ENCODE measurements around the gene GPR158.
"Not testable (repeated sequence)": the region's sequence is repeated elsewhere in the genome, so short reads cannot be mapped to it uniquely, and the experiment has no call there.

The GPR158 gene

GRCh38 chr10:25304606-25305005 is 129.8 kb downstream of the GPR158 start:
- DNase-seq (ENCODE audit: low read depth in 3 of 3): no peak

- DNase-seq (ENCODE audit: low read depth in 3 of 3): no peak
These were observed 131.6 kb downstream of the GPR158 start for GRCh38 chr10:25306386-25306785.

GRCh38 chr10:25308278-25308677 is 133.5 kb downstream of the GPR158 start:
- DNase-seq (ENCODE audit: low read depth in 3 of 3): no peak

GRCh38 chr10:25317596-25318211 is 142.9 kb downstream of the GPR158 start:
- DNase-seq (ENCODE audit: low read depth in 3 of 3): not testable (repeated sequence)

- no peak for DNase-seq (ENCODE audit: low read depth in 3 of 3)
These were observed 152.5 kb downstream of the GPR158 start for GRCh38 chr10:25327273-25327672.

GRCh38 chr10:25328361-25328760 is 153.6 kb downstream of the GPR158 start:
- DNase-seq (ENCODE audit: low read depth in 3 of 3): no peak

GRCh38 chr10:25329587-25329986 is 154.8 kb downstream of the GPR158 start:
- DNase-seq (ENCODE audit: low read depth in 3 of 3): not testable (repeated sequence)

- DNase-seq (ENCODE audit: low read depth in 3 of 3): no peak
These were observed 159.6 kb downstream of the GPR158 start for GRCh38 chr10:25334445-25334844.

- DNase-seq (ENCODE audit: low read depth in 3 of 3): no peak
These were observed 161.5 kb downstream of the GPR158 start for GRCh38 chr10:25336330-25336729.

GRCh38 chr10:25338271-25338670 is 163.5 kb downstream of the GPR158 start:
- DNase-seq (ENCODE audit: low read depth in 3 of 3): no peak

GRCh38 chr10:25339966-25340365 is 165.2 kb downstream of the GPR158 start:
- DNase-seq (ENCODE audit: low read depth in 3 of 3): no peak

GRCh38 chr10:25349520-25349919 is 174.7 kb downstream of the GPR158 start:
- DNase-seq (ENCODE audit: low read depth in 3 of 3): no peak

- no peak for DNase-seq (ENCODE audit: low read depth in 3 of 3)
These were observed 181.8 kb downstream of the GPR158 start for GRCh38 chr10:25356609-25357008.

GRCh38 chr10:25357269-25357668 is 182.5 kb downstream of the GPR158 start:
- no peak for DNase-seq (ENCODE audit: low read depth in 3 of 3)

GRCh38 chr10:25382029-25382810 is 207.4 kb downstream of the GPR158 start:
- DNase-seq (ENCODE audit: low read depth in 3 of 3): no peak

GRCh38 chr10:25382901-25383300 is 208.1 kb downstream of the GPR158 start:
- not testable (repeated sequence) for DNase-seq (ENCODE audit: low read depth in 3 of 3)

GRCh38 chr10:25383686-25384085 is 208.9 kb downstream of the GPR158 start:
- no peak for DNase-seq (ENCODE audit: low read depth in 3 of 3)

- no peak for DNase-seq (ENCODE audit: low read depth in 3 of 3)
These were observed 209.8 kb downstream of the GPR158 start for GRCh38 chr10:25384618-25385017.

GRCh38 chr10:25388188-25388861 is 213.5 kb downstream of the GPR158 start:
- no peak for DNase-seq (ENCODE audit: low read depth in 3 of 3)

- no peak for DNase-seq (ENCODE audit: low read depth in 3 of 3)
These were observed 214.0 kb downstream of the GPR158 start for GRCh38 chr10:25388862-25389206.

- no peak for DNase-seq (ENCODE audit: low read depth in 3 of 3)
These were observed 215.9 kb downstream of the GPR158 start for GRCh38 chr10:25390733-25391132.

- no peak for DNase-seq (ENCODE audit: low read depth in 3 of 3)
These were observed 217.3 kb downstream of the GPR158 start for GRCh38 chr10:25392132-25392531.

- DNase-seq (ENCODE audit: low read depth in 3 of 3): no peak
These were observed 218.8 kb downstream of the GPR158 start for GRCh38 chr10:25393621-25394020.

Measured in stimulated activated CD4-positive, alpha-beta T cell treated with anti-CD3 and anti-CD28 coated beads, TNF-alpha, amount 100 ng/mL, for 4 hours (primary cell).